Liver (tissue), 9 donors: Measurements from ENCODE around the gene TNS1. TPM values are rescaled to one million over a fixed set of nuclear protein-coding genes. Genes with fewer than 3 reads are reported as not detected.

Experiments
- DNase-seq: peaks from one replicate; pipeline ENCODE4 v3.0.0-alpha.2; 2017; ENCODE audit warnings: low spot score
- H3K27ac ChIP-seq, 2 donors: one replicate each; pipeline ENCODE4 v1.7.0; 2013; ENCODE audit warnings: inconsistent platforms in 2 of 2, low read length in 2 of 2, control low read depth in 1 of 2, low read depth in 1 of 2, mild to moderate bottlenecking in 1 of 2
- H3K27me3 ChIP-seq, 4 donors: one replicate each; pipeline versions ENCODE4 v1.6.1 to v1.7.0; 2013; ENCODE audit warnings: low read length in 3 of 4, inconsistent platforms in 1 of 4, mild to moderate bottlenecking in 1 of 4, moderate library complexity in 1 of 4; ENCODE audit not compliant: control insufficient read depth in 4 of 4, insufficient read depth in 4 of 4
- H3K36me3 ChIP-seq, 4 donors: one replicate each; pipeline versions ENCODE4 v1.6.1 to v1.7.0; 2013; ENCODE audit warnings: low read length in 3 of 4, mild to moderate bottlenecking in 3 of 4, low read depth in 1 of 4, moderate library complexity in 1 of 4; ENCODE audit not compliant: control insufficient read depth in 4 of 4, insufficient read depth in 3 of 4
- H3K4me1 ChIP-seq, 4 donors: one replicate each; pipeline versions ENCODE4 v1.6.1 to v1.7.0; 2013; ENCODE audit warnings: low read length in 3 of 4, mild to moderate bottlenecking in 3 of 4, moderate library complexity in 1 of 4; ENCODE audit not compliant: control insufficient read depth in 4 of 4, insufficient read depth in 4 of 4
- H3K4me3 ChIP-seq, 3 donors: one replicate each; pipeline versions ENCODE4 v1.6.1 to v1.7.0; 2013; ENCODE audit warnings: low read length in 3 of 3, control low read depth in 1 of 3, low read depth in 1 of 3, mild to moderate bottlenecking in 1 of 3
- H3K9ac ChIP-seq, 2 donors: one replicate each; pipeline ENCODE4 v1.7.0; 2013; ENCODE audit warnings: low read length in 2 of 2, mild to moderate bottlenecking in 2 of 2, moderate library complexity in 2 of 2, control low read depth in 1 of 2, low read depth in 1 of 2
- H3K9me3 ChIP-seq, 4 donors: one replicate each; pipeline versions ENCODE4 v1.6.1 to v1.7.0; 2013; ENCODE audit warnings: low read length in 3 of 4; ENCODE audit not compliant: control insufficient read depth in 4 of 4
- ATF3 ChIP-seq: IDR thresholded peaks from 2 replicates; pipeline ENCODE4 v1.6.1; 2016; ENCODE audit warnings: antibody characterized with exemption
- EGR1 ChIP-seq, 2 donors: IDR thresholded peaks; 2 replicates each; pipeline ENCODE4 v1.6.1; 2016 to 2018; ENCODE audit warnings: antibody characterized with exemption in 2 of 2, low read depth in 2 of 2
- FOXA1 ChIP-seq: IDR thresholded peaks from 2 replicates; pipeline ENCODE4 v1.6.1; 2016; ENCODE audit warnings: antibody characterized with exemption
- FOXA2 ChIP-seq: IDR thresholded peaks from 2 replicates; pipeline ENCODE4 v1.6.1; 2016; ENCODE audit warnings: antibody characterized with exemption
- GABPA ChIP-seq, 2 donors: IDR thresholded peaks in 1 of 2; conservative IDR thresholded peaks in 1 of 2; 2 replicates each; pipeline ENCODE4 v1.6.1; 2016; ENCODE audit warnings: antibody characterized with exemption in 2 of 2, mild to moderate bottlenecking in 1 of 2, moderate library complexity in 1 of 2
- HNF4A ChIP-seq, 2 donors: conservative IDR thresholded peaks; 2 replicates each; pipeline ENCODE4 v1.6.1; 2016; ENCODE audit warnings: antibody characterized with exemption in 2 of 2, mild to moderate bottlenecking in 2 of 2
- HNF4G ChIP-seq: IDR thresholded peaks from 2 replicates; pipeline ENCODE4 v1.6.1; 2016; ENCODE audit warnings: antibody characterized with exemption
- JUND ChIP-seq, 2 donors: IDR thresholded peaks; 2 replicates each; pipeline ENCODE4 v1.6.1; 2016; ENCODE audit warnings: antibody characterized with exemption in 2 of 2
- NR2F2 ChIP-seq: IDR thresholded peaks from 2 replicates; pipeline ENCODE4 v1.6.1; 2016; ENCODE audit warnings: antibody characterized with exemption
- RAD21 ChIP-seq, 2 donors: IDR thresholded peaks; 2 replicates each; pipeline ENCODE4 v1.6.1; 2016; ENCODE audit warnings: antibody characterized with exemption in 2 of 2, mild to moderate bottlenecking in 2 of 2
- REST ChIP-seq: IDR thresholded peaks from 2 replicates; pipeline ENCODE4 v1.6.1; 2016; ENCODE audit warnings: antibody characterized with exemption, mild to moderate bottlenecking
- RXRA ChIP-seq, 2 donors: IDR thresholded peaks; 2 replicates each; pipeline ENCODE4 v1.6.1; 2017 to 2018; ENCODE audit warnings: antibody characterized with exemption in 2 of 2, mild to moderate bottlenecking in 1 of 2
- TAF1 ChIP-seq: conservative IDR thresholded peaks from 2 replicates; pipeline ENCODE4 v1.6.1; 2016; ENCODE audit warnings: antibody characterized with exemption, mild to moderate bottlenecking
- YY1 ChIP-seq: IDR thresholded peaks from 2 replicates; pipeline ENCODE4 v1.6.1; 2016; ENCODE audit warnings: antibody characterized with exemption, mild to moderate bottlenecking
- ZBTB33 ChIP-seq: IDR thresholded peaks from 2 replicates; pipeline ENCODE4 v1.6.1; 2016; ENCODE audit warnings: antibody characterized with exemption
- WGBS: extraction: QIAGEN DNeasy Blood & Tissue Kit; methylation state at CpG from one replicate; pipeline ENCODE4 v1.1.7; 2013; 5-methylcytosine and 5-hydroxymethylcytosine counted together
- polyA plus RNA-seq, 2 donors: library from polyadenylated mRNA; stranded (reverse) in 1 of 2; unstranded in 1 of 2; fragments of 200-250 nt in 1 of 2; fragments of >200 nt in 1 of 2; fragmentation: Nextera tagmentation in 1 of 2; extraction: Ambion mirVana in 1 of 2; gene quantifications; one replicate each; pipeline versions ENCODE4 v1.2.1 to v1.2.3, GENCODE V29; 2013 to 2015
- total RNA-seq, 2 donors: library from RNA; depleted of rRNA; stranded (reverse); fragments of >200 nt; gene quantifications; one replicate each; pipeline ENCODE4 v1.2.3, GENCODE V29; 2014
- TF ChIP-seq, protein P1 (sequence below): fragments of 150-350 bp; IDR thresholded peaks from 2 replicates; pipeline ENCODE4 v1.5.1; 2017; ENCODE audit warnings: improper control_type of control experiment, low read depth, low read length; ENCODE audit not compliant: missing input control
- donor health status: healthy.
- donor health status: healthy.
- donor health status: healthy.
- donor health status: healthy.
- donor health status: healthy.

TNS1 gene
- total and polyA plus RNA-seq, 4 donors: 16.3 to 128 (median 57.3) TPM

GRCh38 chr2:217810260-217810659, 192.5 kb downstream of the TNS1 start:
- H3K9ac ChIP-seq: no peak overlapping the region
- no peak overlapping the region for H3K4me3 ChIP-seq
- no peaks in the 10 kb centered on the region for H3K9me3 ChIP-seq
- no peak for DNase-seq
- no peaks in the 10 kb centered on the region for H3K27me3 ChIP-seq
- peaks cover 30 to 77% (median 70%) of the 10 kb centered on the region in 4 donors for H3K36me3 ChIP-seq
- WGBS: 69% methylated on average over 7 of the region's 7 CpGs
- peaks cover 0 to 33% (median 16%) of the 10 kb centered on the region in 4 donors for H3K4me1 ChIP-seq
- TF ChIP-seq TAF1: no peak
- no peak for TF ChIP-seq REST
- TF ChIP-seq HNF4G: no peak
- no peak for TF ChIP-seq ZBTB33
- no peak for TF ChIP-seq EGR1 (IDR thresholded peaks at IDR 0.05; ENCODE audit: low read depth in 2 of 2)
- no peak for TF ChIP-seq FOXA2
- TF ChIP-seq RAD21 (IDR thresholded peaks at IDR 0.05): no peak
- TF ChIP-seq NR2F2: no peak
- no peak for TF ChIP-seq HNF4A (conservative IDR thresholded peaks at IDR 0.05)
- TF ChIP-seq RXRA (IDR thresholded peaks at IDR 0.05): no peak
- TF ChIP-seq, protein P1, sequence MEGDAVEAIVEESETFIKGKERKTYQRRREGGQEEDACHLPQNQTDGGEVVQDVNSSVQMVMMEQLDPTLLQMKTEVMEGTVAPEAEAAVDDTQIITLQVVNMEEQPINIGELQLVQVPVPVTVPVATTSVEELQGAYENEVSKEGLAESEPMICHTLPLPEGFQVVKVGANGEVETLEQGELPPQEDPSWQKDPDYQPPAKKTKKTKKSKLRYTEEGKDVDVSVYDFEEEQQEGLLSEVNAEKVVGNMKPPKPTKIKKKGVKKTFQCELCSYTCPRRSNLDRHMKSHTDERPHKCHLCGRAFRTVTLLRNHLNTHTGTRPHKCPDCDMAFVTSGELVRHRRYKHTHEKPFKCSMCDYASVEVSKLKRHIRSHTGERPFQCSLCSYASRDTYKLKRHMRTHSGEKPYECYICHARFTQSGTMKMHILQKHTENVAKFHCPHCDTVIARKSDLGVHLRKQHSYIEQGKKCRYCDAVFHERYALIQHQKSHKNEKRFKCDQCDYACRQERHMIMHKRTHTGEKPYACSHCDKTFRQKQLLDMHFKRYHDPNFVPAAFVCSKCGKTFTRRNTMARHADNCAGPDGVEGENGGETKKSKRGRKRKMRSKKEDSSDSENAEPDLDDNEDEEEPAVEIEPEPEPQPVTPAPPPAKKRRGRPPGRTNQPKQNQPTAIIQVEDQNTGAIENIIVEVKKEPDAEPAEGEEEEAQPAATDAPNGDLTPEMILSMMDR: no peak
- no peak overlapping the region for H3K27ac ChIP-seq

- Histone ChIP-seq H3K27me3 (no peaks in the 10 kb centered on the region), H3K9me3 (no peaks in the 10 kb centered on the region), H3K9ac (no peak overlapping the region), H3K36me3 (peaks cover 30 to 81% (median 67%) of the 10 kb centered on the region in 4 donors), H3K4me1 (peaks cover 0 to 28% (median 13%) of the 10 kb centered on the region in 4 donors), H3K27ac (no peak overlapping the region), H3K4me3 (no peak overlapping the region)
- WGBS: 73% methylated on average over 7 of the region's 7 CpGs
- no peak for DNase-seq
- TF ChIP-seq NR2F2: no peak
- TF ChIP-seq, protein P1: no peak
- no peak for TF ChIP-seq FOXA2
- no peak for TF ChIP-seq YY1
- no peak for TF ChIP-seq FOXA1
- no peak for TF ChIP-seq ZBTB33
- TF ChIP-seq TAF1: no peak
- no peak for TF ChIP-seq GABPA (IDR thresholded peaks at IDR 0.05 in 1 of 2, conservative IDR thresholded peaks at IDR 0.05 in 1 of 2)
- TF ChIP-seq ATF3: no peak
- TF ChIP-seq JUND (IDR thresholded peaks at IDR 0.05): no peak
- TF ChIP-seq EGR1 (IDR thresholded peaks at IDR 0.05; ENCODE audit: low read depth in 2 of 2): no peak
- TF ChIP-seq REST: no peak
- TF ChIP-seq HNF4A (conservative IDR thresholded peaks at IDR 0.05): no peak
Observed at GRCh38 chr2:217809736-217810135, 193.1 kb downstream of the TNS1 start.
